Neural progenitor cell (in vitro differentiated cells): ENCODE data around the gene PLA2G4F.

ENCODE experiments used
- CTCF ChIP-seq: fragments of 200-600 bp; sonication (generic); IDR thresholded peaks from 2 replicates; pipeline ENCODE4 v1.5.1; 2017; ENCODE audit warnings: antibody characterized with exemption, mild to moderate bottlenecking
- EZH2phosphoT487 ChIP-seq: fragments of 200-600 bp; sonication (generic); IDR thresholded peaks from 2 replicates; pipeline ENCODE4 v1.6.1; 2017; ENCODE audit warnings: antibody characterized with exemption

DNA sequence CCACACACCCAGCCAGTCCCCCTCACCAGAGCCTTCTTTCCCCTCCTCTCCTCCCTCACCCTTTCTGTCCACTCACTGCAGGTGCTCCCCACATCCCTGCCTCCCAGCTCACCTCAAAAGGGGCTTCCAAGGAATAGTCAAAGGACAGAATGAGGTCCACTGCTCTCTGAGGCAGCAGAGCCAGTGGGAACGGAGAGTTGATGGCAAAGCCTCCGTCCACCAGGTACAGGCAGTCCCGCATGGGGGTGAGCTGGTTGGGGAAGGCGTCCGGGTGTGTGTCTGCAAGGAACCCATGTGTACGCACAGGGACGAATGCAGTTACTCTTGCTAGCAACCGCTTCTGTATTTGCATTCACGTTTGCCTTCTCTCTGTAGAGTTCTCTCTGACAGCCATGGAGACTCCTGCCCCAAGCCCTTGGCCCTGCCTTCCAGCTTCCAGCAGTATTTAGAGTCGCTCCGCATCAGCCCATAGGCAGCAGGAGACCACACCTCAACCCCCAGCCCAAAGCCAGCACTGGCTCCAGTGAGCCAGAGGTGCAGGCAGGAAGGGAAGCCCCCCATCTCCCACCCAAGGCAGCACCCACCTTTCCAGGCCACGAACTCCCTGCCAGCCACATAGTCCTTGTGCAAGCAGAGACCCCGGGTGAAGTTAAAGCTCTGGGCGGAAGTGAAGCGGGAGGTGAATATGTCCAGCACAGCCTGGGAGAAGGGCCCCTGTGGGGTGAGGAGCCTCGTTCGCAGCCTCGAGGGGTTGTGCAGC lies 12.4 kb downstream of the PLA2G4F start:
- no peak for TF ChIP-seq CTCF
- TF ChIP-seq EZH2phosphoT487, result no peak
